ENCODE data around the gene TM4SF20.
"Not testable (repeated sequence)": the region's sequence is repeated elsewhere in the genome, so short reads cannot be mapped to it uniquely, and the experiment has no call there.

Gene TM4SF20

GRCh38 chr2:227365833-227366232, 13.3 kb downstream of the TM4SF20 start:
- TF ChIP-seq PRDM6 (tag by site-specific recombination; IDR thresholded peaks at IDR 0.05) (0 out of 2 replicates have a peak, but pooled peaks have one; percentile 8), ZNF362 (tag by site-specific recombination; IDR thresholded peaks at IDR 0.05) (no peak)
- Histone ChIP-seq H3K36me3 (ENCODE audit: control insufficient read depth in 2 of 2, insufficient read depth in 1 of 2, low read length in 2 of 2) (peaks cover 0 to 5% of the 10 kb centered on the region in 2 experiments; a peak in 1 of 3 replicates), H3K4me1 (ENCODE audit: control insufficient read depth, insufficient read depth, low read length) (no peaks in the 10 kb centered on the region), H3K4me3 (ENCODE audit: low read depth, low read length) (no peak overlapping the region), H3K27ac (ENCODE audit: extremely low read depth, low read depth, low read length) (no peak overlapping the region), H3K9me3 (ENCODE audit: control insufficient read depth, insufficient read depth, low read depth, low read length) (no peaks in the 10 kb centered on the region)
- ChIA-PET POLR2A (no interaction called here), CTCF (interaction anchor here (0.6 kb wide), 1 partner anchor 12 kb away, joined by 3 read pairs; no protein-coding TSS in a partner anchor)

GRCh38 chr2:227364585-227365263, 14.4 kb downstream of the TM4SF20 start:
- H3K4me1 ChIP-seq (ENCODE audit: control insufficient read depth, insufficient read depth, low read length); POLR2A ChIA-PET; H3K9me3 ChIP-seq (ENCODE audit: control insufficient read depth, insufficient read depth, low read depth, low read length); H3K27ac ChIP-seq (ENCODE audit: extremely low read depth, low read depth, low read length); H3K4me3 ChIP-seq (ENCODE audit: low read depth, low read length): not testable (repeated sequence)
- CTCF ChIA-PET = interaction anchor here (0.7 kb wide), 1 partner anchor 26 kb away, joined by 3 read pairs; no protein-coding TSS in a partner anchor
- peaks cover 0 to 14% of the 10 kb centered on the region in 2 experiments; a peak in 1 of 3 replicates for H3K36me3 ChIP-seq (ENCODE audit: control insufficient read depth in 2 of 2, insufficient read depth in 1 of 2, low read length in 2 of 2)

- no peaks in the 10 kb centered on the region for H3K4me1 ChIP-seq (ENCODE audit: control insufficient read depth, insufficient read depth, low read length)
- H3K36me3 ChIP-seq (ENCODE audit: control insufficient read depth in 2 of 2, insufficient read depth in 1 of 2, low read length in 2 of 2) = peaks cover 2 to 24% of the 10 kb centered on the region in 2 experiments
- no peak overlapping the region for H3K4me3 ChIP-seq (ENCODE audit: low read depth, low read length)
- CTCF ChIA-PET = no interaction called here
- TF ChIP-seq ZNF654 (tag by site-specific recombination; IDR thresholded peaks at IDR 0.05; ENCODE audit: low read depth) (0 out of 2 replicates have a peak, but pooled peaks have one; percentile 4), GLI2 (tag by site-specific recombination; IDR thresholded peaks at IDR 0.05; ENCODE audit: borderline replicate concordance, low read depth) (no peak)
- no peaks in the 10 kb centered on the region for H3K9me3 ChIP-seq (ENCODE audit: control insufficient read depth, insufficient read depth, low read depth, low read length)
- POLR2A ChIA-PET = no interaction called here
- no peak overlapping the region for H3K27ac ChIP-seq (ENCODE audit: extremely low read depth, low read depth, low read length)
Measured at GRCh38 chr2:227363756-227364155, 15.3 kb downstream of the TM4SF20 start.

- POLR2A ChIA-PET = no interaction called here
- Histone ChIP-seq H3K4me3 (ENCODE audit: low read depth, low read length) (no peak overlapping the region), H3K4me1 (ENCODE audit: control insufficient read depth, insufficient read depth, low read length) (no peaks in the 10 kb centered on the region), H3K36me3 (ENCODE audit: control insufficient read depth in 2 of 2, insufficient read depth in 1 of 2, low read length in 2 of 2) (peaks cover 16 to 57% of the 10 kb centered on the region in 2 experiments), H3K27ac (ENCODE audit: extremely low read depth, low read depth, low read length) (no peak overlapping the region), H3K9me3 (ENCODE audit: control insufficient read depth, insufficient read depth, low read depth, low read length) (no peaks in the 10 kb centered on the region)
- CTCF ChIA-PET = interaction anchor here (1.1 kb wide), 1 partner anchor 406 kb away, joined by 3 read pairs; no protein-coding TSS in a partner anchor
- no peak for TF ChIP-seq ZNF335 (tag by site-specific recombination; conservative IDR thresholded peaks at IDR 0.05)
- no peak for TF ChIP-seq SALL2 (tag by site-specific recombination; IDR thresholded peaks at IDR 0.05; ENCODE audit: borderline replicate concordance)
- no peak for TF ChIP-seq KLF16 (tag by site-specific recombination; IDR thresholded peaks at IDR 0.05)
- TF ChIP-seq ZNF561 (tag by site-specific recombination; IDR thresholded peaks at IDR 0.05; ENCODE audit: borderline replicate concordance) = no peak
- no peak for TF ChIP-seq ZNF777 (tag by site-specific recombination; IDR thresholded peaks at IDR 0.05; ENCODE audit: borderline replicate concordance)
- no peak for TF ChIP-seq AEBP2 (tag by site-specific recombination; IDR thresholded peaks at IDR 0.05; ENCODE audit: borderline replicate concordance)
- TF ChIP-seq ZFP3 (tag by site-specific recombination; IDR thresholded peaks at IDR 0.05; ENCODE audit: low read depth) = no peak
- no peak for TF ChIP-seq ZNF580 (tag by site-specific recombination; IDR thresholded peaks at IDR 0.05)
- TF ChIP-seq WT1 (tag by site-specific recombination; IDR thresholded peaks at IDR 0.05) = no peak
- TF ChIP-seq ATF2 (tag by site-specific recombination; IDR thresholded peaks at IDR 0.05; ENCODE audit: low read depth) = no peak
- no peak for TF ChIP-seq ZNF26 (tag by site-specific recombination; IDR thresholded peaks at IDR 0.05)
- TF ChIP-seq ZNF670 (tag by site-specific recombination; IDR thresholded peaks at IDR 0.05; ENCODE audit: low read depth) = no peak
- TF ChIP-seq ZNF555 (tag by site-specific recombination; conservative IDR thresholded peaks at IDR 0.05) = no peak
Measured at GRCh38 chr2:227360351-227360750, 18.8 kb downstream of the TM4SF20 start.

Measured in HEK293 (cell line).